Inflammatory macrophage treated with lipopolysaccharide for 1 hour (primary cell): Measurements from ENCODE around the gene ARID1A.
"Not testable (repeated sequence)": the region's sequence is repeated elsewhere in the genome, so short reads cannot be mapped to it uniquely, and the experiment has no call there.

ENCODE experiments used
- DNase-seq, 2 donors: peaks; one replicate each; pipeline ENCODE4 v3.0.0-alpha.2; 2020 to 2022

Gene ARID1A

DNA sequence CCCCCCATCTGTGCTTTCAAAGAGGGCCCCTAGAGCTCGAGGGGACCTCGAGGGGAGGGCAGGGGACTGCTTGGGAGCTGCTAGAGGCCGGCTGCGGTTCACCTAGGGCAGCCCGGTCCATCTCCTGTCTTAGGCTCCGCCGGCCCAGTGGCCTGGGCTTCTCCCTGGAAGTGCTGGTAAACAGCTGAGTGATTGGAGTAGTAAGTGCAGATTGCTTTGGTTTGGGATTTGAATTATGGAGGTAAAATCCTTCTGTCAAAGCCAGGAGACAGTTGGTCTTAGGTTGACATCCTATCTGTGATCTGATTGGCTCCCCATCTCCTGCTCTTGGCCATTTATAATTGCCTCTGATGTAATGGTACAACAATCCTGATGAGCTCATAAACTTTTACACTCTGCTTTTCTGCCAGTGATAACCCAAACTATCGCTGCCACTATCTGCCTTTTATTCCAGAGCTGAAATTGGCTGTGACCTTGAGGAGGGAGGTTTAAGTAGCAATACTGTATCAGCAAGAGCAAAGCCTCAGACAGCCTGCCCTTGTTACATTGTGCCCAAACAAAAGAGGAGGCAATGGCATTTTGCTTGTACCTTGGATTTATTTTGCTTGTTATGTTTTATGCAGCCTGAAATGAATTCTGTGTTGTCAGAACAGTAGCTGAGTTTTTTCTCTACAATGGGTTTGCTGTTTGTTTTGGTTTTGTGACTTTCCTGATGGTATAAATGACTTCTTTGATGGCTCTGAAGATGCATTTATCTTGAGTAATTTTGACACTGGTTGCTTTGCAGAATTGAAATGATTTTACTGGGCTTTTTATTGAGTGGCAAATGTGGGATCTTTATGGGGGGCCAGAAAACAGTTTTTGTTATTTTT, 2.4 kb downstream of the ARID1A start:
- DNase-seq: peak; percentile 72 to 84

GRCh38 chr1:26700711-26701110, 4.9 kb downstream of the ARID1A start:
- no peak for DNase-seq

DNA sequence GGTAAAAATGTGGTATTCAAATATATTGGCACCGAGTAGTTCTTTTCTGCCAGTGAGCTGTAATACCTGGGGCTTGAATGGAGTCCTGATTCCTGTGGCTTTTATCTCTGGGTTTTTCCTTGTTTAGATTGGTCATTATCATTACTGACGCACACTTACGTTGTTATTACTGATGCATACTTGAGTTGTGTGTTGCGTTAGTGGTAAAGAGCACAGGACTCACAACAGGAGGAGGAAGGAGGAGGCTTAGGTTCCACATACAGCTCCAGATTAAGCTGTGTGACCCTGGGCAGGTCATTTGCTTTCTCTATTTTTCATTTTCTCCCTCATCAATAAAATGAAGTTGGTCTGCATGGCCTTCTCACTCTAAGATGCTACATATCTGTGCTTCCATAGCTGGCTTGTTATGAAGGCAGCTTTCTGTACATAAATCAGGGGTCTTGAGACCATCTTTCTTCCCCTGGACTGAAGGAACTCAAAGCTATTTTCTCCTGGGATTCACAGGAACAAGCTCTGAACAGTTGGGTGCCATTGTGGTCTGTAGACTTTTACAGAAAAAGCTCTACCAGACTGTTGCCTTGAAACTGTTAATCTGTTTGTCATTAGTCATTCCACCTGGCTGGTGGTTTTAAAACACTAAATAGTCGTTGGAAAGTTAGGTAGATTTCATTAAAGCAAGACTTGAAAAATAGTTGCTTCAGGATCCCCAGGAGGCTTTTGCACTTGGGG, 5.6 kb downstream of the ARID1A start:
- no peak for DNase-seq

DNA sequence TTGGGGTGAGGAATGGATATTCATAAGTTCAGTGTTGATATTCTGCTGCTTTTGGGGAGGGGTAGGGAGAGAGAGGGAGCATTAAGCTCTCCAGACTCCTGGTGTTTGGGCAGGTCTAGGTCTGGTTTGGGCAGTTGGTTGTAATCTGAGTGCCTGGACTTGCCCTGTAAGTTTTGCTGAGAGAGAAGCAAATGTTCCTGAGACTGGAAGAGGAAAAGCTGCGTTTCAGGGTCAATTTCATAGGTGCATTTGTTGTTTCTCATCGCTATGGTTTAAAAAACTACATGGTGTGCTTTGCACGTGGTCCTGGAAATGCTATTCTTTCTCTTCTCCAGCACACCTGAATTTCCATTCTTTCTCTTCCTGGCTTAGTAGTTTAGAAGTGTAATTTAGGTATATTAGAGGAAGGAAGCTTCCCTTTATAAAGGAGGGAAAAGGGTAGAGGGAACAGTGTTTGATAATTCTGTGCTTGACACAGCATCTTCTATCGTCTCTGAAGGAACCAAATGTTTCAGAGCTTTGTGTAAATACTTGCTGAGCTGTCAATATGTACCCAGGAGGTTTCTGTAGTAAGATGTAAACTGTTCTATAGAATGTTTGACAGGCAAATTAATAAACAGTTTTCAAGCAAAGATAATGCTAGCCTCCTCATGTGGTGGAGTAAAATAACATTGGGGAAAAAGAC, 6.3 kb downstream of the ARID1A start:
- no peak for DNase-seq

DNA sequence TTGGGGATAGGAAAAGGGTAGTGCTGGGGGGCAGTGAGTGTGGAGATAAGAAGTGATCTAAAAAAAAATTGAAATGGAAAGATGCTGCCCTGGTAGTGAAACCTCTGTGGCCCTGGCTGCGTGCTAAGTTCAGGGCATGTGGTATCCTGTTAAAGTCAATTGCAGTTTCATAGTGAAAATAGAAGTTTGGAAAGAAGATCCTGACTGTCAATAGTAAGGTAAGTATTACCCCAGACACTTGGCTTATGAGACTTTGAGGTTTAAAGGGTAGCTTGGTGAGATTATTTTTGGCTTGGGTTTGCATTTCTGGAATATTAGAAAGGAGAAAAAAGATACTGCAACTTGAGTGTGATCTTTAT, 6.8 kb downstream of the ARID1A start:
- no peak for DNase-seq

- no peak for DNase-seq
Observed at GRCh38 chr1:26703478-26703877, 7.7 kb downstream of the ARID1A start.

- no peak for DNase-seq
Observed at GRCh38 chr1:26704629-26705028, 8.8 kb downstream of the ARID1A start.

DNA sequence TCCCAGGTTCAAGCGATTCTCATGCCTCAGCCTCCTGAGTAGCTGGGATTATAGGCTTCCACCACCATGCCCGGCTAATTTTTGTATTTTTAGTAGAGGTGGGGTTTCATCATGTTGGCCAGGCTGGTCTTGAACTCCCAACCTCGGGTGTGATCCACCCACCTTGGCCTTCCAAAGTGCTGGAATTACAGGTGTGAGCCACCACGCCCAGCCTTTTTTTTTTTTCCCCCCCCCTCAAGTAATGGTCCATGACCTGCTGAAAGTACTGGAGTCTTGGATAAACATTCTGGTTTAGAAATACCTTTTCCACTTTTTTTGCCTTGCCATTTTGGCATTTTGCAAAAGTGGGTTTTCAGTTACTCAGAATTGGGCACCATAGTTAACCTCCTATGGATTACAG, 9.4 kb downstream of the ARID1A start:
- DNase-seq: not testable (repeated sequence)

GRCh38 chr1:26705788-26706311, 10.0 kb downstream of the ARID1A start:
- DNase-seq: no peak

- DNase-seq: no peak
Observed at GRCh38 chr1:26706315-26706714, 10.5 kb downstream of the ARID1A start.

DNA sequence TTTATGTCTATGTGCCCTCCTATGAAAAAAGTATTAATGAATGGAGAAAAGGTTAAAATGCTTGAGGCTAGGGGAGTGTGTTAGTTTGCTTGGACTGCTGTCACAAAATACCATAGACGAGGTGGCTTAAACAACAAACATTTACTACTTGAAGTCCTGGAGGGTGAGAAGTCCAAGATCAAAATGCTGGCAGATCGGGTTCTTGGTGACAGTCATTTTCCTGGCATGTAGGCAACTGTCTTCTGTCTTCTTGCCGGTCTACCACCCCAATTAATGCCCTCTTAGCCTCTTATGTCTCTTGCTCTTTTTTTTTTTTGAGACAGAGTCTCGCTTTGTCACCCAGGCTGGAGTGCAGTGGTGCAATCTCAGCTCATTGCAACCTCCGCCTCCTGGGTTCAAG, 15.0 kb downstream of the ARID1A start:
- no peak for DNase-seq

DNA sequence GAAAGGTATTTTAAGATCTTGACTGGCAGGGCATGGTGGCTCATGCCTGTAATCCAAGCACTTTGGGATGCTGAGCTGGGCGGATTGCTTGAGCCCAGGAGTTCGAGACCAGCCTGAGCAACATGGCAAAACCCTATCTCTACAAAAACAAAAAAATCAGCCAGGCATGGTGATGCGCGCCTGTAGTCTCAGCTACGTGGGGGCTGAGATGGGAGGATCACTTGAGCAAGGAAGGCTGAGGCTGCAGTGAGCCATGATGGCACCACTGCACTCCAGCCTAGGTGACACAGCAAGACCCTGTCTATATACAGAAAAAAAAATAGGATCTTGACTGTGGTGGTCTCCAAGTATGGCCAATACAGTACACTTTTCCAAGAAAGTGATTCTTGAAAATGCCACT, 16.0 kb downstream of the ARID1A start:
- DNase-seq: no peak

DNA sequence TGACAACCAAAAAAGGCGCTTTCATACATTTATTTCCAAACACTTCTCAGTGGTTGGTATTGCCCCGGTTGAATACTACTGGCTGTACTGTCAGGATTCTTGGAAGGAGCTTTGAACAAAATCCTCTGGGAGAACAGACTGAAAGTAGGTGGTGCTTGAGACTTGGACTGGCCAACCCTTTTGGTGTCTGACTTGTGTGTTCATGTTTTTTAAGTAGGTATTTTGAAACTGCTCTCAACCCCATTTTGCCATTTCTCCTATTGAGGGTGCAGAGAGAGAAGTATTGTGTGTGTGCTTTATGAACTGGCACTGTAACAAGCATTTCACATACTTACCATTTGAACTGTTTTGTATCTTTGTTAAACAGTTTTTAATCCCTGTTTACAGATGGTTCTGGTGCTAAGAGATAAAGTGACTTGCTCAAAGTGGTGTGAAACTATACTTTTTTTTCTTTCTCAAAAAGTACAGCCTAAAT, 21.2 kb downstream of the ARID1A start:
- DNase-seq: no peak

GRCh38 chr1:26719205-26719604, 23.4 kb downstream of the ARID1A start:
- DNase-seq: no peak

GRCh38 chr1:26721669-26722355, 26.0 kb downstream of the ARID1A start:
- DNase-seq: no peak

GRCh38 chr1:26723013-26723991, 27.5 kb downstream of the ARID1A start:
- peak; percentile 37 to 53 for DNase-seq

GRCh38 chr1:26724118-26724517, 28.3 kb downstream of the ARID1A start:
- no peak for DNase-seq

DNA sequence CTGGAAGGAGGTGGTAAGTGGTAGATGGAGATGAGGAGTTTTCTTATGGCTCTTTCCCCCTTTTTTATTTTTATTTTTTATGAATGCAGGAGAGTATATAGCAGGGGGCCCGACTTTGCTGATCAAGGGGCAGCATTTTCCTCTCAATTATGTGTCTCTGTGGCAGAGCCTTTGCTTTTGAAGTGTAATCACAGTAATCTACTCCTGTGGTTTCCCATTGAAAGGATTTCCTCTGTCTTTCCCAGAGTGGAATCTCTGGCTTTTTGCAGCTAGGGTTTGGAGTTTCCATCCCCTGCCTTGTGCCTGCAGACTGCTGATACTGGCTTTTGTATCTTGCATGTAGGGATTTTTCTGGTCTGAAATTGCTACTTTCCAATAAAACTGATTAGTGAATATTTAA, 29.1 kb downstream of the ARID1A start:
- no peak for DNase-seq

GRCh38 chr1:26725904-26726303, 30.1 kb downstream of the ARID1A start:
- DNase-seq: not testable (repeated sequence)

DNA sequence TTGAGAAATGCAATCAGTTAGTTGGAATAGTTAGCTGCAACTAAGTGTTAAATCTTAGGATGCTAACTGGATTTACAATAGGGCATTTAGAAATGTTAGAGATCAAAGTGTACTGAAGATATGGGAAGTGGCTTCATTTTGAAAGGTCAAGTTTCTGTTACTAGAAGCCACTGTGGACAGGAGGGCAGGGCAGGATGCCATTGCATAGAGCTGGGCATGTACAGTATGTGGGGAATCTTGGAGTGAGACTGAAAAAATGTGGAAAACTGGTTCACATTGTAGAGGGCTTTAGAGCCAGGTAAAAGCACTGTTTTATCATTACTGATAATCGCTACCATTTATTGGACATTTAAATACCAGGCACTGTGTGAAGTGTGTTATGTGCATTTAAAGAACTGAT, 31.0 kb downstream of the ARID1A start:
- DNase-seq: no peak

DNA sequence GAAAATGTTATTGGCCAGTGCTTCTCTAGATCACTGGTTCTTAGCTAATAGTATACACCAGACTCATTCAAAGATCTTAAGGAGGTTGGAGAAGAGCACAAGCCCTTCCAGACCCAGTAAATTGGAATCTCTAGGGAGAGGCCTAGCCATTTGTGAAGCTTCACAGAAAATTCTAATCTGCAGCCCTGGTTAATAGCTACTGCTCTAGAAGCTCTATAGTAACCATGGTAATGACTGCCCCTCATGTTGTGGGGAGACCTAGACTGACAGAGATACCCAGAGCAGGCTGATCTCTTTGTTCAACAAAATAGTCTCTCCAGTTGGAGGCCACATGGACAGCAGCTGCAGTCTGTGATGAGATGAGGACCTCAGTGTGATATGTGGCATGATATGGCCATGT, 31.7 kb downstream of the ARID1A start:
- no peak for DNase-seq
